GM18517 (cell line): ENCODE measurements around the gene PBX2.
"Not testable (repeated sequence)": the region's sequence is repeated elsewhere in the genome, so short reads cannot be mapped to it uniquely, and the experiment has no call there.

Experiments used
- ATAC-seq: cut with Tn5 transposase; IDR thresholded peaks from one replicate; pipeline ENCODE4 v1.9.1; 2021; ENCODE audit warnings: mild to moderate bottlenecking, moderate library complexity; ENCODE audit not compliant: unreplicated experiment

PBX2 gene, protein sequence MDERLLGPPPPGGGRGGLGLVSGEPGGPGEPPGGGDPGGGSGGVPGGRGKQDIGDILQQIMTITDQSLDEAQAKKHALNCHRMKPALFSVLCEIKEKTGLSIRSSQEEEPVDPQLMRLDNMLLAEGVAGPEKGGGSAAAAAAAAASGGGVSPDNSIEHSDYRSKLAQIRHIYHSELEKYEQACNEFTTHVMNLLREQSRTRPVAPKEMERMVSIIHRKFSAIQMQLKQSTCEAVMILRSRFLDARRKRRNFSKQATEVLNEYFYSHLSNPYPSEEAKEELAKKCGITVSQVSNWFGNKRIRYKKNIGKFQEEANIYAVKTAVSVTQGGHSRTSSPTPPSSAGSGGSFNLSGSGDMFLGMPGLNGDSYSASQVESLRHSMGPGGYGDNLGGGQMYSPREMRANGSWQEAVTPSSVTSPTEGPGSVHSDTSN

GRCh38 chr6:32190054-32190851 is at the start of gene PBX2:
Gene PBX2, minus strand, starts transcription at chr6:32190202. Its CDS starts 287 bp downstream, at chr6:32189915.
- ATAC-seq = peak; percentile 47

DNA sequence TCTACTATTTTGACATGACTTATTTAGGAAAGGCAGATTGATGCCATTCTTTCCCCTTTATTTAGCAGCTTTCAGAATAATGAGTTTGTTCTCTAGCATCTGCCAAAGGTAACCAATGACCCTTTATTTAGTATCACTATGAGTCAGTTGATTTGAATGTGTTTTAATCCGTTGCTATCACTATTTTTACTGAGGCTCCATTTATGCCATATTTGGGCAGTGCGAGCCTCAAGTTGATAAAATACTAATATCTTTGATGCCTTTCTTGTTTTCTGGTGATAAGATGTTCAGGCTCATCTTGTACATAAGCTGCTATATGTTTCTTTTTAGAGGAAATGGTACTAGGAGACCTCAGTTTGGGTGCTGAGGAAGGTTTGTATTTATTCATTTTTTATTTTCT is 49.5 kb upstream of the PBX2 start:
- no peak for ATAC-seq

DNA sequence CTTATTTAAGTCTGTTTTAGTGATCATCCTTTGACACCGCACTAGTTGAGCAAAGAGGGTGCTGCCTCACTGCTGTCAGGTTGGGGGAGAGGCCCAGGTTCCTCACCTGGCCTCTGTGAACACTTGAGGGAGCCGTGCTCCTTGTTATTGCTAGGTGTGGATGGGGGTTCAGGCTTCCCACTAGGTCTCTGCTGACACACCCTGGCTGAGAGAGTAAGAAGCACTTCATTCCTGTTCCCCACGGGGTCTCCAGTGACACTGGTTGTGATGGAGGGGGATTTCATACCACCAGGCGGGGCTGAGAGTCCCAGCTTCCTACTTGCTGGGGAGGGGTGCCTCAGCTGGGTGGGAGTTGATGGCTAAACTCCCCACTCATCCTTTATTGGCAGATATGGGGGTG is 44.9 kb upstream of the PBX2 start:
- no peak for ATAC-seq

DNA sequence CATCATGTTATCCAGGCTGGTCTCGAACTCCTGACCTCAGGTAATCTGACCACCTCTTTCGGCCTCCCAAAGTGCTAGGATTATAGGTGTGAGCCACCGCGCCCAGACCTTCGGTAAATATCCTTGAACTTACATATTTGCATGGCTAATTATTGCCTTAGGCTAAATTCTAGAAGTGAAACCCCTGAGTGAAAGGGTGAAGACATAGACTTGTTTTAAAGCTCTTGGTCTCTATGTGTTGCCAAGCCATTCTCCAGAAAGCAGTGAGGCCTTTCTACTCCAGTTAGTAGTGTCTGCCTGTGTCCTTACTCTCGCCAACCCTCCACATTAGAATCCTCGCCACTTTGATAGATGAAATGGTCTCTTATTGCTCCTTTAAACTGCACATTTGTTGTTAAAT is 36.4 kb upstream of the PBX2 start:
- no peak for ATAC-seq

DNA sequence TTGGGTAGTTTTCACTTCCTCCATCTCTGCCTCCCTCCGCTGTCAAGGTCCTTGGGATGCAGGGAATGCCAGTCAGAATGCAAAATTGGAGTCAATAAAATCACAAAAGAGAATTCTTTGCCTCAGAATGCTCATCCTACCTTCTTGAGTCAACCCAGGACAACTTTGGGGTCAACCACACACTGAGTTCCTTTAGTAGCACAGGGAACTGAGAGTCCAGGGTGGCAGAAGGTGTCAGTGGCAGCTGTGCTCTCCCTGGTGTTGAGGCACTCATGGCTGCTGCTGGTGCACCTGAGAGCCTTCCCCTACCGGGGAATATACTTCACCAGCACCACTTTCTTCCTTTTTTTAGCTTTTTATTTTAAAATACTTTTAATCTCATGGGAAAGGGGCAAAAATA is 34.7 kb upstream of the PBX2 start:
- no peak for ATAC-seq

DNA sequence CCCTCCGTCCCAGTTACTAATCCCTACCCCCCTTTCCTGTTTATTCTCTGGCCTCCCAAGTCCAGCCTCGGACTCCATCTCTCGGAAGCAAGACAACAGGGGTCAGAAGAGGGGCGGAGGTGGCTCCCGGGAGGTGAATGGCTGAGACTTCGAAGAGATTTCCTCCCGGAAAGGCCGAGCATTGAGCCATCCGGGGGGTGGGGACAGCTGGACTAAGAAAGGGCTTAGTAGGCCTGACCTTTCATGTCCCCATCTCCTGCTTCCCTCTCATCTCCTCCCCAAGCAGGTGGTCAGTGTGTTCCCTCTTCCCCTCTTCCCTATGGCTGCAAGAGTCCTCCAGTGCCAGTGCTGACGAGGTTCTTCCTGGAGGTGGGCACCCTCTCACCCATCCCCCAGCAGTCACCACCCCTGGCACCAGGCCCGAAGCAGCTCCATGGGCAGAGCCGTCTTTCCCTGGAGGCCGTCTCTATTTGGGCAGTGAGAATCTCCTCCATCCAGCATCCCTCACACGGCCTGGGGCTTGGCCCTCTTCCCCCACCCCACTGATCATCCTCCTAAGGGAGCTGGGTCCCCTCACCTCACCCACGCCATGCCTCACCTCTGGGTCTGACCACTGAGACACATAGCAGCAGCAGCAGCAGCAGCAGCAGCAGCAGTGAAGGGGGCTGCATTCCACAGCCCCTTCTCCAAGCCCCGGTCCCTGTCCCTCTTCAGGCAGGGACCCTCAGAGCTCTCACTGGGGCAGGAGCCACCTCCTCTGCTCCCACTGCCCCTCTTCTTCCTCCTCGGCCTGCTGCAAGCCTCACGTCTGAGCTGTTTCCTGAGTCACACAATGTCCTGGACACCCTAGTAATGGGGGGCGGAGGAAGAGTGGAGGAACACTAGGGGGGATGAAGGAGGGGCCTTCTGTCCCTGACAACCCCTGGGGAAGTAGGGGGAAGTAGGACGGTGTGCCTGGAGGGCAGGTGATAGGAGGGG is 33.5 kb upstream of the PBX2 start, which contains the start of gene NOTCH4:
NOTCH4 (minus strand) TSS at position 810 of the 978 bp plus-strand sequence; CDS start at position 671, 139 bp downstream.
- no peak for ATAC-seq

- no peak for ATAC-seq
Observed at GRCh38 chr6:32222333-32223230, 32.6 kb upstream of the PBX2 start.

DNA sequence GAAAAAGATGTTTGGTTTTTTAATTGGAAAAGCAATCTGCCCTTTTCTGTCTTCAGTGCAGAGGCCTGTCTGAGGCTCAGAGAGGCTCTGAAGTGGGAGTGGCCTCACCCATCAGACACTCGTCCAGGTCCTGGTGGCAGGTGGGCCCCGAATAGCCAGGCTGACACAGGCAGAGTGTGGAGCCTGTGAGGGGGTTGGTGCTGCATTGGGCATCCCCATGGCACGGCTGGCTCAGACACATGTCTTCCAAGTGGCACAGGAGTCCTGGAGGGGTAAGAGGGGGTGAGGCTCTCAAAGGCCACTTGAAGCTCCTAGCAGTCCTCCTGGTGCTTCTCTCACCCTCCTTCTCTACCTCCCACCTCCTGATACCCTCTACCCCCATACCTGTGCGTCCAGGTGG is 30.0 kb upstream of the PBX2 start:
- ATAC-seq = no peak

DNA sequence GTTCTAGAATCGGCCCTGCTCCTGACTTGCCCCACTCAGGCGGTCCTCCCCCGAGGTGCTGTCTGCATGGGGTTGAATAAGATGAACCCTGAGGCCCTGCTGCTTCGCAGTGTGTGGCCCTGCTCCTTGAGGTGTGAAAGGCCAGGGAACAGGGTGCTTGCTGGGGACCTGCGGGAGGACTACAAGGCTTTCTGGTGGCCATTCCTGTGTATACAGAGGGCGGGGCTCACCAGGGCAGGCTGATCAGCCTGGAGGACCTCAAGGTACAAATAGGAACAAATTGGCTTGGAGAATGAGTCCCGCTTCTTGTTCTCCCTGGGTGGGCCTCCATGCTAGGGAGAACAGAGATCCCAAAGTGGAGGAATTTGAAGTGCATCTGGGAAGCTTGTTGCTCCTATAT is 28.2 kb upstream of the PBX2 start:
- ATAC-seq = no peak

DNA sequence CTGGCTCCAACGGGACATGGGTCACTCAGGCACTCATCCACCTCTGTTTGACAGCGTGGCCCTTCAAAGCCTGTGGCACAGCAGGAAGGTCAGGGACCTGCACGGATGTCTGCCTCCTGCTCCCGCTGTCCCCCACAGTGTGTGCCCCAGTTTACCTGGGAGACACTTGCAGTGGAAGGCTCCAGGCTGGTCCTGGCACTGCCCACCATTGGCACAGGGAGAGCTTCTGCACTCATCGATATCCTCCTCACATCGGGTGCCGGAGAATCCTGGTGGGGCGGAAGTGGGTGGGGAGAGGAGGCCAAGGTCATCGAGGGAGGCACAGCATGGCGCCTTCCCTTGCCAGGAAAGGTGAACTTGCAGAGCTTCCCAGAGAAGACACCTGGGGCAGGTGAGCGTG is 27.0 kb upstream of the PBX2 start:
- no peak for ATAC-seq

DNA sequence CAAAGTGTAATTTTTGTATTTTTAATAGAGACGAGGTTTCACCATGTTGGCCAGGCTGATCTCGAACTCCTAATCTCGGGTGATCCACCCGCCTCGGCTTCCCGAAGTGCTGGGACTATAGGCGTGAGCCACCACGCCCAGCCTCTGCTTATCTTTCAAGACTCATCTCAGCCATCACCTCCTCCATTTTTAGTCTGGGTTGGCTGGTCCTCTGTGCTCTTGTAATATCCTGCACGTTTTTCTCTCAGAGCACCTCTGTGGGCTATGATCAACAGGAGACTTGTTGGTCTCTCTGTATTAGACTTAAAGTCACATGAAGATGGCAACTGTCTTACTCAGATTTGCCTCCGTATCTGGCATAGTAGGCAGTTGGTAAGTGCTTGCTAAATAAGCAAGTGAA is 26.3 kb upstream of the PBX2 start:
- ATAC-seq = no peak

GRCh38 chr6:32215617-32216016 is 25.6 kb upstream of the PBX2 start:
- no peak for ATAC-seq

DNA sequence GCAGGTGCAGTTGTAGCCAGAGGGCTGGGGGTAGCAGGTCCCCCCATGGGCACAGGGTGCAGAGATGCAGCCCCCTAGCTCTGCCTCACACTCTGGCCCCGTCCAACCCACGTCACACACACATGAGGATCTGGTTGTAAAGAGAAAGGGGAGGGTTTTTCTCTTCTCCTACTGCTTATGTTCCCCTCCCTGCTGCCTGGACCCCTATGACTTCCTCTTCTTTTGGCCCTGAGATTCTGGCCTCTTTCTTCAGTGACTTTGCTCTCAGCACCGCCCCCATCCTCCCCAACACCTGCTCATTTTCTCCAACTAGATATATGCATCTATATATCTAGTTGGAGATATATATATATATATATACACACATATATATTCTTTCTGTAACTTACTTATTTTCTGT is 24.1 kb upstream of the PBX2 start:
- no peak for ATAC-seq

DNA sequence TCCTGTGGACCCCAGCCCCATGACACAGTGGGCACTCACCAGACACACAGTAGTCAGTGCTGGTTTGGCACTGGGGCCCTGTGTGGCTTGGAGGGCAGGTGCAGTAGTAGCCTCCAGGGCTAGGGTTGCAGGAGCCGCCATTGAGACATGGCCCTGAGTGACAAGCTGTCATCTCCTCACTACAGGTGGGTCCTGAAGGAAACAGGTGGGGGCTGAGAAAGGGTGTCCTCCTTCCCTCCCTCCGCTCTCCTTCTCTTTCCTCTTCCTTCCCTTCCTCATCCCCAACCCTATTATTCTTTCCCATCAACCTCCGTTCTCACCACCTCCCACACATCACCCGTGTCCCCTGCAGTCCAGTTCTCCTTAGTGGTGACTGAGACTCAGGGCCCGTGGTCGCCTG is 23.6 kb upstream of the PBX2 start:
- no peak for ATAC-seq

- no peak for ATAC-seq
Observed at GRCh38 chr6:32212076-32212760, 22.2 kb upstream of the PBX2 start.

GRCh38 chr6:32211432-32211831 is 21.4 kb upstream of the PBX2 start:
- ATAC-seq = not testable (repeated sequence)

DNA sequence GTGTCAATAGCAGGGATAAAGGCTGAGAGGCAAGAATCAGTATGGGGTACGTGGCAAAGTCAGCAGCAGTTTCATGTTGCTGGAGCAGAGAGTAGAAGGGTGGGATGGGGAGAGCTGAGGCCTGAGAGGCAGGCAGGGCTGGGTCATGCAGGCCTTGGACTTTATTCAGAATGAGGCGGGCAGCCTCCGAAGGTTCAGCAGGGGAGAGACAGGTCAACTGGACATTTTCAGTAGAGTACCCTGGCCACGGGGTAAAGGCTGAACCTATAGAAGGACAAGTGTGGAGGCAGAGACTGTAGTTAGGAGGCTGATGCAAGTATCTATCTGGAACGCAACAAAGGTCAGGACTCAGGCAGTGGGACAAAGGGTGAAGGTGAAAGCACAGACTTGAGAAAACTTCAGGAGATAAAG is 20.2 kb upstream of the PBX2 start:
- no peak for ATAC-seq

GRCh38 chr6:32208996-32209395 is 19.0 kb upstream of the PBX2 start:
- ATAC-seq = no peak

GRCh38 chr6:32204268-32204715 is 14.3 kb upstream of the PBX2 start:
- no peak for ATAC-seq
